Fibroblast of lung (primary cell): ENCODE data around the gene FHIT. TPM values are rescaled to one million over a fixed set of nuclear protein-coding genes. Genes with fewer than 3 reads are reported as not detected.

ENCODE experiments used
- DNase-seq, 2 donors: peaks; one replicate each; pipeline versions ENCODE4 v3.0.0 to v3.0.0-alpha.2; 2010; ENCODE audit warnings: low read depth in 2 of 2
- H2AFZ ChIP-seq: 2 replicates; pipeline ENCODE4 v1.5.1; 2012; ENCODE audit warnings: low read length, control low read depth, inconsistent platforms
- H3K27ac ChIP-seq: 2 replicates; pipeline ENCODE4 v1.5.1; 2011; ENCODE audit warnings: low read length, control low read depth; ENCODE audit not compliant: insufficient read depth
- H3K27me3 ChIP-seq: 2 replicates; pipeline ENCODE4 v1.5.1; 2011; ENCODE audit warnings: mild to moderate bottlenecking, low read length; ENCODE audit not compliant: control insufficient read depth, insufficient read depth
- H3K36me3 ChIP-seq: 2 replicates; pipeline ENCODE4 v1.5.1; 2011; ENCODE audit warnings: low read length; ENCODE audit not compliant: control insufficient read depth, insufficient read depth
- H3K4me1 ChIP-seq: 2 replicates; pipeline ENCODE4 v1.5.1; 2011; ENCODE audit warnings: low read length; ENCODE audit not compliant: control insufficient read depth, insufficient read depth; ENCODE audit errors: extremely low read depth
- H3K4me2 ChIP-seq: 2 replicates; pipeline ENCODE4 v1.5.1; 2011; ENCODE audit warnings: low read length, control low read depth; ENCODE audit not compliant: insufficient read depth; ENCODE audit errors: extremely low read depth
- H3K4me3 ChIP-seq, 4 experiments: fragments of 200-600 bp in 1 of 4; sonication (generic) in 1 of 4; replicated peaks in 1 of 4; 2 replicates each; pipeline ENCODE4 v1.5.1; 2011 to 2016; ENCODE audit warnings: low read length in 4 of 4, low read depth in 3 of 4, mild to moderate bottlenecking in 3 of 4, control low read depth in 2 of 4, inconsistent platforms in 1 of 4, mixed read lengths in 1 of 4; ENCODE audit not compliant: insufficient read depth in 1 of 4; ENCODE audit errors: control extremely low read depth in 1 of 4
- H3K79me2 ChIP-seq: 2 replicates; pipeline ENCODE4 v1.5.1; 2012; ENCODE audit warnings: mild to moderate bottlenecking, low read length, inconsistent platforms; ENCODE audit not compliant: control insufficient read depth, insufficient read depth
- H3K9ac ChIP-seq: 2 replicates; pipeline ENCODE4 v1.5.1; 2011; ENCODE audit warnings: mild to moderate bottlenecking, low read length, control low read depth; ENCODE audit not compliant: insufficient read depth
- H3K9me3 ChIP-seq: 2 replicates; pipeline ENCODE4 v1.5.1; 2012; ENCODE audit warnings: low read depth, low read length; ENCODE audit not compliant: control insufficient read depth, insufficient read depth
- H4K20me1 ChIP-seq: 2 replicates; pipeline ENCODE4 v1.5.1; 2011; ENCODE audit warnings: low read length; ENCODE audit not compliant: control insufficient read depth, insufficient read depth; ENCODE audit errors: extremely low read depth
- CTCF ChIP-seq, 2 donors: IDR thresholded peaks in 1 of 2; conservative IDR thresholded peaks in 1 of 2; 1 replicate in 1 of 2; 2 replicates in 1 of 2; pipeline ENCODE4 v1.5.1; 2011 to 2012; ENCODE audit warnings: low read length in 2 of 2, control low read depth in 1 of 2, inconsistent platforms in 1 of 2, low read depth in 1 of 2, mild to moderate bottlenecking in 1 of 2
- EZH2 ChIP-seq: IDR thresholded peaks from 2 replicates; pipeline ENCODE4 v1.5.1; 2012; ENCODE audit warnings: low read length, control low read depth, mild to moderate bottlenecking; ENCODE audit errors: missing control alignments
- polyA plus RNA-seq, 2 donors: library from polyadenylated mRNA; depleted of rRNA in 1 of 2; stranded (reverse) in 1 of 2; unstranded in 1 of 2; fragments of >200 nt; gene quantifications; 2 replicates each; pipeline ENCODE4 v1.2.1, GENCODE V29; 2011 to 2012; ENCODE audit warnings: missing spikeins in 1 of 2
- total RNA-seq: library from RNA; depleted of rRNA; stranded (reverse); fragments of >200 nt; gene quantifications from 2 replicates; pipeline ENCODE4 v1.2.1, GENCODE V29; 2014

The FHIT gene
- total and polyA plus RNA-seq, 2 donors (not counting 1 experiment from before 2014, with no cell fraction given) = 0.79 to 2.1 TPM

DNA sequence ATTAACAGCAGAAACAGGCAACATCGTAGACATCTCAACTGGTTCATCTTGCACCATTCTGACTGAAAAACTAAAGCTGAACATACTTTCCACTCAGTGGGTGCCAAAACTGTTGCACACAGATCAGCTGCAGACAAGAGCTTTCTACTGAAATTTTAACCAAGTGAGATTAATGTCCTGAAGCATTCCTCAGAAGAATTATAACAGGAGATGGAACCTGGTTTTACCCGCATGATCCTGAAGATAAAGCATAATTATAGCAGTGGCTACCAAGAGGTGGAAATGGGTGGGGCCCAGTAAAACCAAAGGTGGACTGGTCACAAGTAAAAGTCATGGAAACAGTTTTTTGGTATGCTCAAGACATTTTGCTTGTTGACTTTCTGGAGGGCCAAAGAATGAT lies 858.8 kb downstream of the FHIT start:
- Histone ChIP-seq H3K27ac (no peak overlapping the region), H3K4me1 (no peaks in the 10 kb centered on the region), H2AFZ (no peak overlapping the region), H3K9ac (no peak overlapping the region), H3K9me3 (no peaks in the 10 kb centered on the region), H4K20me1 (no peaks in the 10 kb centered on the region), H3K36me3 (no peaks in the 10 kb centered on the region), H3K4me2 (no peak overlapping the region), H3K27me3 (no peaks in the 10 kb centered on the region), H3K79me2 (no peaks in the 10 kb centered on the region), H3K4me3 (no peak overlapping the region)
- no peak for DNase-seq
- TF ChIP-seq EZH2 = no peak
- TF ChIP-seq CTCF (conservative IDR thresholded peaks at IDR 0.05 in 1 of 2, IDR thresholded peaks at IDR 0.05 in 1 of 2; ENCODE audit: low read depth in 1 of 2, low read length in 2 of 2) = no peak

DNA sequence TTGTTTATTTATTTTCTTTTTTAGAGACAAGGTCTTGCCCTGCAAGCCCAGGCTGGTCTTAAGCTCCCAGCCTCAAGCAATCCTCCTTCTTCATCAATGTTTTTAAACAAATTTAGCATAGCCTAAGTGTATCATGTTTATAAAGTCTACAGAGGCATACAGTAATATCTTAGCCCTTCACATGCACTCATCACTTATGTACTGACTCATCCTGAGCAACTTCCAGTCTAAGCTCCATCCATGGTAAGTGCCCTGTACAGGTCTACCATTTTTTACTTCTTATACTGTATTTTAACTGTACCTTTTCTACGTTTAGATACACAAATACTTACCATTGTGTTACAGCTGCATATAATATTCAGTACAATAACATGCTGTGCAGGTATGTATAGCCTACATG lies 860.0 kb downstream of the FHIT start:
- Histone ChIP-seq H3K79me2 (no peaks in the 10 kb centered on the region), H3K9ac (no peak overlapping the region), H3K4me1 (no peaks in the 10 kb centered on the region), H3K4me3 (no peak overlapping the region), H3K9me3 (no peaks in the 10 kb centered on the region), H4K20me1 (no peaks in the 10 kb centered on the region), H3K36me3 (no peaks in the 10 kb centered on the region), H3K4me2 (no peak overlapping the region), H3K27ac (no peak overlapping the region), H2AFZ (no peak overlapping the region), H3K27me3 (no peaks in the 10 kb centered on the region)
- peak; percentile 1 to 11 for DNase-seq
- TF ChIP-seq EZH2 (no peak), CTCF (conservative IDR thresholded peaks at IDR 0.05 in 1 of 2, IDR thresholded peaks at IDR 0.05 in 1 of 2; ENCODE audit: low read depth in 1 of 2, low read length in 2 of 2) (no peak)

GRCh38 chr3:60388731-60389130 lies 862.5 kb downstream of the FHIT start:
- no peak for TF ChIP-seq EZH2
- TF ChIP-seq CTCF (conservative IDR thresholded peaks at IDR 0.05 in 1 of 2, IDR thresholded peaks at IDR 0.05 in 1 of 2; ENCODE audit: low read depth in 1 of 2, low read length in 2 of 2) = no peak
- Histone ChIP-seq H4K20me1 (no peaks in the 10 kb centered on the region), H3K9ac (no peak overlapping the region), H3K4me3 (no peak overlapping the region), H3K4me1 (no peaks in the 10 kb centered on the region), H3K27ac (no peak overlapping the region), H3K79me2 (no peaks in the 10 kb centered on the region), H2AFZ (no peak overlapping the region), H3K27me3 (no peaks in the 10 kb centered on the region), H3K4me2 (no peak overlapping the region), H3K9me3 (no peaks in the 10 kb centered on the region), H3K36me3 (no peaks in the 10 kb centered on the region)
- no peak for DNase-seq
